AG20443 (cell line): ENCODE measurements around the gene PCSK9.

Experiments
- DNase-seq: peaks from one replicate; pipeline ENCODE4 v3.0.0; 2012; ENCODE audit warnings: low spot score, mixed read lengths

The PCSK9 gene

DNA sequence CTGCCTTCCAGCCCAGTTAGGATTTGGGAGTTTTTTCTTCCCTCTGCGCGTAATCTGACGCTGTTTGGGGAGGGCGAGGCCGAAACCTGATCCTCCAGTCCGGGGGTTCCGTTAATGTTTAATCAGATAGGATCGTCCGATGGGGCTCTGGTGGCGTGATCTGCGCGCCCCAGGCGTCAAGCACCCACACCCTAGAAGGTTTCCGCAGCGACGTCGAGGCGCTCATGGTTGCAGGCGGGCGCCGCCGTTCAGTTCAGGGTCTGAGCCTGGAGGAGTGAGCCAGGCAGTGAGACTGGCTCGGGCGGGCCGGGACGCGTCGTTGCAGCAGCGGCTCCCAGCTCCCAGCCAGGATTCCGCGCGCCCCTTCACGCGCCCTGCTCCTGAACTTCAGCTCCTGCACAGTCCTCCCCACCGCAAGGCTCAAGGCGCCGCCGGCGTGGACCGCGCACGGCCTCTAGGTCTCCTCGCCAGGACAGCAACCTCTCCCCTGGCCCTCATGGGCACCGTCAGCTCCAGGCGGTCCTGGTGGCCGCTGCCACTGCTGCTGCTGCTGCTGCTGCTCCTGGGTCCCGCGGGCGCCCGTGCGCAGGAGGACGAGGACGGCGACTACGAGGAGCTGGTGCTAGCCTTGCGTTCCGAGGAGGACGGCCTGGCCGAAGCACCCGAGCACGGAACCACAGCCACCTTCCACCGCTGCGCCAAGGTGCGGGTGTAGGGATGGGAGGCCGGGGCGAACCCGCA lies at the start of gene PCSK9:
Gene PCSK9 (plus strand): TSS at position 207 of the 741 bp plus-strand sequence. CDS start 290 bp downstream, at position 497.
- peak; percentile 73 for DNase-seq

DNA sequence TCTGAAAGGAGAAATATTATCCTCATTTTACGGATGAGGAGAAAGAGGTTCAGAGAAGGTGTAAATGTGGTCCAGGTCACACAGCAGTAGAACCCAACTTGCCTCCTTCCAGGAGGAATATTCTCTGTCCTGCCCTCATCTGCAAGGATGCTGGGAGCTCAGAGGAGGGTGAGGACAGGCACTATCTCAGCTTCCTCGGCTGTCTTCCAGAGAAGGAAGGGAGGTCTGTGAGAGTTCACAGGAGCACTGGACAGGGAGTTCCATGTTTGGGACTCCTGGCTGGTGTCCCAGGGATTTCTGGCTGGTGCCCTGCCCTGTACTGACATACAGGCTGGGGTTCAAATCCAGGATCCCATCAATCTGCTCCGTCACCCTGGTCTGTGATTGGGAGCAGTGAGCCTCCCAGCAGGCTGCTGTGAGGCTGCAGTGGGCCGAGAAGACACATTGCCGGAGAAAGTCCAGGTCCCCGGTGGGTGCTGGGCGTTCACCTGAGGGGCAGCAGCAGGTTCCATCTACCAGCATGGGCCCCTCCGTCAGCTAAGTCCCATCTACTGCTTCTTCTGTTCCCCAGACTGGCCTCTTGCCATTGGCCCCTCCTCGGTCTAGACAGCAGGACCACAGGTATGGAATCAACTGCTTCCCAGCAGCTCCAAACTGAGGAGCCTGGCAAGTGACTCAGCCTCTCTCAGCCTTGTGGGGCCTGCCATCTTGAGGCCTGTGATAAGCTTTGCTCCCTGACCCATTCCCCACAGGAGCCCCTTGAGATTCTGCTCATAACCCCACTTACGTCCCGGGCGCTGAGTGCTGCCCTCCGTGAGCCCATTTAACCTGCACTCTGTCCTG lies 49.2 kb upstream of the PCSK9 start:
- DNase-seq, result no peak

DNA sequence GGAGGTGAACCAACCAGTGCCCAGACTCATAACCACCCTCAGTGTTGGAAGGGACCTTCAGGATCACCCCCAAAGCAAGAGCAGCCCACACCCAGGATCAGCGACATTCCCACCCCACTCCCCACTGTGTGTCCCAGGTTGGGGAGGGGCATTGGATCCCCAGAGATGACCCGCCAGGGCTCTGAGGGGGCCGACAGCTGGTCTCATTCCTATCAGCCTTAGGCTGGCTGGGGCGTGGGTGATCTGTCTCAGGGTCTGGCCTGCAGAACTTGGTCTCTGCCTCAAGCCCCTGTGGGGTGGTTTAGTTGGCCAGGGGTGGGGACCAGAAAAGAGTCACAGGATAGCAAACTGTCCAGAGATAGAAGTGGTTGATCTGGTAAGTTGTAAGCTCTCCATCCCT lies 48.4 kb upstream of the PCSK9 start:
- no peak for DNase-seq

DNA sequence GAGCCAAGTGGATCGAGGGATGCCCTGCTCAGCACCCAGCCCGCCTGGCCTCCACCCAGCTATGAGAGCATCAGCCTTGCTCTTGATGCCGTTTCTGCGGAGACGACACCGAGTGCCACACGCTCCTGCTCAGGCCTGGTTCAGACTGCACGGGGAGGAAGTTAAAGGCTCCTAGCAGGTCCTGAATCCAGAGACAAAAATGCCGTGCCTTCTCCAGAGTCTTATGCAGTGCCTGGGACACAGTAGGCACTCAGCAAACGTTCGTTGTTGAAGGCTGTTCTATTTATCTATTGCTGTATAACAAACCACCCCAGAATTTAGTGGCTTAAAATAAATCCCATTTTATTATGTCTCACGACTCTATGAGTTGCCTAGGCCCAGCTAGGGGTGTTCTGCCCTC lies 47.4 kb upstream of the PCSK9 start:
- no peak for DNase-seq

DNA sequence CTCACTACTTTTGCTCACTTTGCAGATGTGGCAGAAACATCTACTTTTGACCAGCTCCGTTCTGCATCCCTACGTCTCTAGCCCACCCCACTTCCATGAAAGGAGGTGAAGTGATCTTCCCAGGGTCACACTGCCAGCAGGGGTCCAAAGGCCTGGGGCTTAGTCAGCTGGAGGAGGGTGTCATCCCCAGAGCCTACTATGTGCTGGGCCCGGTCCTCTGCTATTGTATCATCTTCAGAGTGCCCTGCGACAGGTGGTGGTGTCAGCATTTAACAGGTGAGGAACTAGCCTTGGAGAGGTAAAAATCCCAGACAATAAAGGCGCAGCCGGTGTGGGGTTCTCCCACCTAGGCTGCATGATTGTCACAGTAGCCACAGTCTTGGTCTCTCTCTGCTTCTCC lies 46.2 kb upstream of the PCSK9 start:
- no peak for DNase-seq

DNA sequence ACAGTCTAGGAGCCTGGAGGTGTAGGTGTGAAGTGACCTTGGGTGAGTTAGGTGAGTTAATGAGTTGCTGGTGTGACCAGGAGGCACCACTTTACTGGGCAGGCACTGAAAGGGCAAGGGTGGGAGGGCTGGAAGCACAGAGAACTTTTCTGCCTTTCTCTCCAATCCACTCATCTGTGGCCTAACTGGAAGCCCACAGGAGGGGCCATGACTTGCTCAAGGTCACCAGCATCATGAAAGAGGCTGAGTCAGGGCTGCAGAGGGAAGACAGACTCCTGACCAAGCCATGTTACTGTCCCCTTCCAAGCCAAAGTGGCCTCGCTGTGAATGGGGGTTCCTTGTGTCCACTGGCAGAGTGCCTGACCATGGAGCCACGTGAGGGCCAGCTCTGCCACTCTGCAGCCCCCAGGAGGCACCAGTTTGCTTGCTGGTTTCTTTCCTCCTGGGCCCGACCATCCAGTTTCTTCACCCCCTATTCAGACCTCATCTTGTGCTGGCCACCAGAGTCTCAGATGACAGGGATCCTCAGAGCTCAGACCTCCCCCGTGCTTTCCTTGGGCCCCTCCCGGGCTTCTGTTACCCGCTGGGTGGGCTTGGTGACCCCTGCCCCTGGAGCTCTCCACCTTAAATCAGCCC lies 44.9 kb upstream of the PCSK9 start:
- DNase-seq, result no peak

DNA sequence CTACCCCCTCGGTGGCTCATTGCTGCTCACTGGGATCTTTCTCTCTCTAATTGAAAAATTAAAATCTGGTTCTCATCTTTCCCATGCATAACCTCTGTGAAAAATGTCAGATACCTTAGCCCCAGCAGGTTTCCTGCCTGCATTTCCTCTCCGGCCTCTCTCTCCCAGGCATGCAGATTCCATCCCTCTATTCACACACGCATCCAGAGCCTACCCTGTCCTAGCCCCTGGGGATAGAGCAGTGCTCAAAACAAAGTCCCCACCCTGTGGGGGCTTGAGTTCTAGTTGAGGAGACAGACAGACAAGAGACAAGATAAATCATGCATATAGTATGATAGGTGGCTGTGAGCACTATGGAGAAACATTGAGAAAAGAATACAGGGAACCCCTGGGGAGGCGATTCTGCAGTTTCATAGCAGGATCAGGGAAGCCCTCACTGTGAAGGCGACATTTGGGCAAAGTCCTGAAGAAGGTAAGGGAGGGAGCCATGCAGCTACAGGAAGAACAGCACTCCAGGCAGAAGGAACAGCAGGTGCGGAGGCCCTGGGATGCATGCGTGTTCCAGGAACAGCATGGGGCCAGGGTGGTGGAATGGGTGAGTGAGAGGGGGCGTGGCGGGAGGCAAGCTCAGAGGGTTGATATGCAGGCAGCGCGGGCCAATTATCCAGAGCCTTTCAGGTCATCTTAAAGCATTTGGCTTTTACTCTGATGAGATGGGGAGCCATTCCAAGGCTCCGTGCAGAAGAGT lies 44.2 kb upstream of the PCSK9 start:
- DNase-seq, result no peak

DNA sequence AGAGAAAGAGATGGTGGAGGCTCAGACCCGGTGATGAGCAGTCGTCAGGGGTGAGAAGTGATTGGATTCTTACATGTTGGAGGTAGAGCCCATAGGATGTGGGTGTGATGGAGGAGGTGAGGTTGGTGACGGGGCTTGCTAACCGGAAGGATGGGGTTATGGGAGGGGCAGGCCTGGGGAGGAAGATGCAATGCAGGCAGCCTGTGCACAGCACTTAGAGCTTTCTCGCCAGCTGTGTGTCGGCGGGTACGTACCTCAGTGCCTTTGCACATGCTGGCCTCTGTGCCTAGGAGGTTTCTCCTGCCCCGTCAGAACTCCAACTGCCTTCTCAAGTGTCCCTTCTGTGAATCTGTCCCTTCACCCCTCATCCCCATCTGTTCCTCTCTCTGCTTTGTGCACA lies 43.5 kb upstream of the PCSK9 start:
- no peak for DNase-seq

GRCh38 chr1:54996359-54996868 lies 42.9 kb upstream of the PCSK9 start:
- DNase-seq, result peak; percentile 93

- peak; percentile 55 for DNase-seq
Measured at GRCh38 chr1:54996869-54997710, 42.3 kb upstream of the PCSK9 start.

DNA sequence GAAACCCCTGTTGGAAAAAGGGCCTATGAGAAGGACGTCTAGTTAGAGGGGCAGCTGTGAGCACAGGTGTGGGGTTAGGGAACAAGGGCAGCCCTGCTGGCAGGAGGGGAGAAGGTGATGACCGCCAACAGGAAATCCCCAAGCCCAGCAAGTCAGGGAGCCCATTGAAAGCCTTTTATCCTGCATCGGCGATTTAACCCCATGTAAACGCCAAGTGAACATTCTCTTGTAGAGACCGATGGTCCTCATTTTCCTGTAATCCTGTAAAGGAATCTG lies 41.7 kb upstream of the PCSK9 start:
- DNase-seq, result no peak

GRCh38 chr1:54998100-54998499 lies 41.2 kb upstream of the PCSK9 start:
- DNase-seq, result no peak

DNA sequence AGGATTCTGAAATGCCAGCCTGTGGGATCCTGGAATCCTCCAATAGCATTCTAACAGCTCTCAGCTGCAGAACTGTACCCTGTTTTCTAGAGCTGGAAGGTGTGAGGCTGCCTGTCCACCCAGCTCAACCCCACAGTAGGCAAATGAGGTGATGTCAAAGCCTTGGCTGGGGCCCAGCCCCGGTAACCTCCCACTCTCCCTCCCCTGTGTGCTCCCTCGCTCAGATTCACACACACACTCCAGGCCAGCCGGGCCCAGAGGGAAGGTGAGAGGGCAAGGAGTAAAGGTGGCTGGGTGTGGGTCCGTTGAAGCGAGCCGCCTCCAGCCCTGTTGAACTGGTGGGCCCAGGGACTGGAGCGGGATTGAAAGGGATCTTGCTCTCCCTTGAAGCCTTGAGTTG lies 40.7 kb upstream of the PCSK9 start, which contains the start of gene BSND:
Gene BSND (plus strand): TSS at position 257 of the 400 bp plus-strand sequence. CDS start 254 bp downstream, outside the sequence.
- no peak for DNase-seq

DNA sequence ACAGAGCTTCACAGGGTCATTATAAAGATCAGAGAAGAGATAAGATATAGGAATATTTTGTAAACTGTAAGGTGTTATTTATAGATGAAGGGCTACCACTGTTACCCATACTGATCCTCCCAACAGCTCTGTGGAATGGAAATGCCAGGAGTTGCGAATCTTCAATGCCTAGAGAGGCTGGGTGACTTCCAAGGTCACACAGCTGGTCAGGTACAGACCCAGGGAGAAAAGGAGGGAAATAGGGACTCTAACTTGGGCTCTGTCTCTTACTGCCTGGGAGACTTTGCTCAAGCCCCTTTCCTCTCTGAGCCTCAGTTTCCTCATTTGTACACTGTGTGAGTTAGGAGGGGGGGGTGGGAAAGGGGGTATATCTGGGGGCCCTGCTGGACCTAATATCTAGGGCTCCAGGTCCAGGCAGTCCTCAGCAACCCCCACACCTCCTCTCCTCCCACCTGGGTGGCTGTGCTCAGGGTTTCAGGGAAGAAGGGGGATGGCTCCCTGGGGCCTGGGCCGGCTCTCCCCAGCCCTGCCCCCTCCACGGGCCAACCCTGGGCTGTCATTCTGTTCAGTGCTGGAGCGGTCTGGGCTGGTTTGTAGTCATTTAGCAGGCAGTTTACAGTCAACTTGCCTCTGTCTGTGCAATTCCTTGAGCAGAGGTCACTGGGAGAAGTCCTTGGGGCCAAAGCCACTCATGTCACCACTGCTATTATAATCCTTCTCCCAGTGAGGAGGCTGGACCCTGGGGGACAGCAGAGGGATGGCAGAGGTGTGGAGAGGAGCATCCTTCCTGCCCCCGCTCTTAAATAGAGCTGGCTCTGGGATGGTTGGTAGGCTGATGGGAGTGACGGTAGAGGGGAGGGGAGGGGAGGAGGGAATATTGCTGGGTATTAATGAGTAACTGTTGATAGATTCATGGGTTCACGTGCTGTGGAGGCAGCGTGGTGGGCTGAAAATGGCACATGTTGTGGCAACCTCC lies 39.0 kb upstream of the PCSK9 start:
- DNase-seq, result no peak

DNA sequence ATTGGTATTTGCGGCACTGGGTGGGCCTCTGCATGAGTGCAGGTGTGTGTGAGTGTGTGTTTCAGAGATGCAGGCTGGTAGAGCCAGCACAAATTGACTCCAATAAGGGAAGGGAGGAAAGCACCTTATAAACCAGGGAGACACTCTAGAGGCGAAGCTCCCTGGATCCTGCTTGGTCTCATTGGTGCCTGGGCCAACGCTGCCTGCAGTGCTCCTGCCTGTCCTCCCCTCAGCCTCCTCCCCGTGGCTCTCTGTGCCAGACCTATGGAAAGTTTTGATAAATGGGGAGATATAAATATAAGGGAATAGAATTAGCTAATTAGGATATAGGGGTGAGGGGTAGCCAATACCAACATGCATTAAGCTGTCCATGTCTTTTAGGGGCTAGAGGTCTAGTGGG lies 38.0 kb upstream of the PCSK9 start:
- no peak for DNase-seq

DNA sequence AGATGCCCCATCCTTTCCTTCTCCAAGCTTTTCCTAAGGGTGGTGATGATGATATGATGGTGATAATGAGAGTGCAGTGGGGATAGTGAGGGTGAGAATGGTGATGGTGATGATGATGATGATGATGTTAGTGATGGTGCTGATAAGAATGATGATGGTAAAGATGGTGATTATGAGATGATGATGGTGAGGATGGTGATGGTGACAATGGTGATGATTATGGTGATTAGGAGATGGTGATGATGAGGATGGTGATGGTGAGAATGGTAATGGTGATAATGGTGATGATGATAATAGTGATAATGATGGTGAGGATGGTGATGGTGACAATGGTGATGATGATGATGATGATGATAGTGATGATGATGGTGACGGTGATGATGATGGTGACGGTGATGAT lies 36.7 kb upstream of the PCSK9 start:
- no peak for DNase-seq

GRCh38 chr1:55005351-55006140 lies 33.8 kb upstream of the PCSK9 start:
- no peak for DNase-seq

GRCh38 chr1:55006931-55007330 lies 32.4 kb upstream of the PCSK9 start:
- DNase-seq, result no peak

DNA sequence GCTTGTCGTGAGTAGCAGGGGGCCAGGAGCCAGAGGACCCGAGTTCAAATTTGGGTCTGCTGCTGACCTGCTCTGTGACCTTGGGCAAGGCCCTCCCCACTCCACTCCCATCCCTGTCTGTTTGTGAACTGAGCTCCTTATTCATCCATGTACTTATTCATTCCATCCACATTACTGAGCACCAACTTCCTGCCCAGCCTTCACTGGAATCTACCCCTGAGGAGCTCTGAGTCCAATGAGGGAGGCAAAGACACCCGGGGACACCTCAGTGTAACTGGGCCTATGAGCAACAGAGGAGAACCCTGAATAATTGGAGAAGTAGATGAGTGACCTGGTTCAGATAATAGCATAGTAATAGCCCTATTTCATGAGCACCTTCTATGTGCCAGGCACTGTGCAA lies 31.7 kb upstream of the PCSK9 start:
- peak; percentile 87 for DNase-seq
